ENCODE data around the gene RO60.

RO60 gene

DNA sequence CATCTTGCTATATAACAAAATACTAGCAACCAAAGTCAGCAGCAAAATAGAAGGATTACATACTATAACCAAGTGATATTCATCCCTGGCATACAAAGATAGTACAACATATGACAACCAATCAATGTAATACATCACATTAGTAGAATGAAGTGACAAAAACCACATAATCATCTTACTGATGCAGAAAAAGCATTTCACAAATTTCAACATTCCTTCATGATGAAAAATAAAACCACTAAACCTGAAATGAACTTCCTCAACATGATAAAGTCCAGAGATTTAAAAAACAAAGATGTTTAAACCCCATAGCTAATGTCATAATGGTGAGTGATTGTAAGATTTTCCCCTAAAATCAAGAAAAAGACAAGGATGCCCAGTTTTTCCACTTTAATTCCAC lies 18.6 kb downstream of the RO60 start:
- Histone ChIP-seq H3K36me3 (peaks cover 51% of the 10 kb centered on the region), H3K4me3 (ENCODE audit: low read depth in 1 of 2, low read length in 1 of 2) (no peak overlapping the region), H3K27ac (no peak overlapping the region), H3K4me1 (ENCODE audit: control insufficient read depth in 1 of 2, insufficient read depth in 1 of 2, low read depth in 1 of 2, low read length in 1 of 2) (no peaks in the 10 kb centered on the region), H3K27me3 (no peaks in the 10 kb centered on the region), H3K9me3 (peaks cover 4% of the 10 kb centered on the region)
- TF ChIP-seq, protein P1, sequence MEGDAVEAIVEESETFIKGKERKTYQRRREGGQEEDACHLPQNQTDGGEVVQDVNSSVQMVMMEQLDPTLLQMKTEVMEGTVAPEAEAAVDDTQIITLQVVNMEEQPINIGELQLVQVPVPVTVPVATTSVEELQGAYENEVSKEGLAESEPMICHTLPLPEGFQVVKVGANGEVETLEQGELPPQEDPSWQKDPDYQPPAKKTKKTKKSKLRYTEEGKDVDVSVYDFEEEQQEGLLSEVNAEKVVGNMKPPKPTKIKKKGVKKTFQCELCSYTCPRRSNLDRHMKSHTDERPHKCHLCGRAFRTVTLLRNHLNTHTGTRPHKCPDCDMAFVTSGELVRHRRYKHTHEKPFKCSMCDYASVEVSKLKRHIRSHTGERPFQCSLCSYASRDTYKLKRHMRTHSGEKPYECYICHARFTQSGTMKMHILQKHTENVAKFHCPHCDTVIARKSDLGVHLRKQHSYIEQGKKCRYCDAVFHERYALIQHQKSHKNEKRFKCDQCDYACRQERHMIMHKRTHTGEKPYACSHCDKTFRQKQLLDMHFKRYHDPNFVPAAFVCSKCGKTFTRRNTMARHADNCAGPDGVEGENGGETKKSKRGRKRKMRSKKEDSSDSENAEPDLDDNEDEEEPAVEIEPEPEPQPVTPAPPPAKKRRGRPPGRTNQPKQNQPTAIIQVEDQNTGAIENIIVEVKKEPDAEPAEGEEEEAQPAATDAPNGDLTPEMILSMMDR (IDR thresholded peaks at IDR 0.05) = no peak

DNA sequence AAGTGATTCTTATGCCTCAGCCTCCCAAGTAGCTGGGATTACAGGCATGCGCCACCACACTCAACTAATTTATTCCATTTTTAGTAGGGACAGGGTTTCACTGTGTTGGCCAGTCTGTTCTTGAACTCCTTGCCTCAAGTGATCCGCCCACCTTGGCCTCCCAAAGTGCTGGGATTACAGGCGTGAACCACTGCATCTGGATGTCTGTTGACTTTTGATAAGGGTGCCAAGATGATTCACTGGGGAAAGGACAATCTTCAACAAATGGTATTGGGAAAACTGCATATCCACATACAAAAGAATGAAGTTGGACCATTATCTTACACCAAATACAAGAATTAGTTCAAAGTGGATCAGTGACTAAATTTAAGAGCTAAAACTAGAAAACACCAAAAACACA lies 19.8 kb downstream of the RO60 start:
- Histone ChIP-seq H3K9me3 (peaks cover 4% of the 10 kb centered on the region), H3K4me3 (ENCODE audit: low read depth in 1 of 2, low read length in 1 of 2) (no peak overlapping the region), H3K27me3 (no peaks in the 10 kb centered on the region), H3K36me3 (peaks cover 57% of the 10 kb centered on the region), H3K27ac (no peak overlapping the region), H3K4me1 (ENCODE audit: control insufficient read depth in 1 of 2, insufficient read depth in 1 of 2, low read depth in 1 of 2, low read length in 1 of 2) (no peaks in the 10 kb centered on the region)
- TF ChIP-seq, protein P1 (IDR thresholded peaks at IDR 0.05) = no peak

DNA sequence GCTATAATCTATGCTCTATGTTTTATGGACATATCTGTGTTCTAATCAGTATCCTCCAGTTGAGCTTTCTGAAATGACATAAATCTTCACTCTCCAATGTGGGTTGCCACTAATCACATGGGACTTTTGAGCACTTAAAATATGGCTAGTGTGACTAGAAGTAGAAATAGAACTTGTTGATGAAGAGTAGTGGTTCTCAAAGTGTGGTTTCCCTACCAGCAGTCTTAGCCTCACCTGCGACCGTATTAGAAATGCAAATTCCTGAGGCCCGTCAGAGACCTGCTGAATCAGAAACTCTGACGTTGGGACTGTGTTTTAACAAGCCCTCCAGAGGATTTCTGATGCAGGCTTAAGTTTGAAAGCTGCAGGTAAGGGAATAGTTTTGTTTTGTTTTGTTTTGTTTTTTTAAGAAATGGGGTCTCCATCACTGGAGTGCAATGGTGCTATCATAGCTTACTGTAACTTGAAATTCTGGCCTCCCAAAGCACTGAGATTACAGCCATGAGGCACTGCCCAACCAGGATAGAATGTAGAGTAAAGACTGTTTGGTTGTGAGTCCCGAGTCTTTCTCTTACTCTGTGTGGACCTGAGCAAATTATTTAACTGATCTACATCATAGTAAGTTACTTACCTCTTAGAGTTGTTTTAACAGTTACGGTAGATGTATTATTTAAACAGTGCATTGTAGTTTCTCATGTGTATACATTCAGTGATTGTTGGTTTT lies 24.1 kb downstream of the RO60 start:
- Histone ChIP-seq H3K27ac (no peak overlapping the region), H3K27me3 (no peaks in the 10 kb centered on the region), H3K9me3 (no peaks in the 10 kb centered on the region), H3K36me3 (peaks cover 70% of the 10 kb centered on the region), H3K4me1 (ENCODE audit: control insufficient read depth in 1 of 2, insufficient read depth in 1 of 2, low read depth in 1 of 2, low read length in 1 of 2) (no peaks in the 10 kb centered on the region), H3K4me3 (ENCODE audit: low read depth in 1 of 2, low read length in 1 of 2) (no peak overlapping the region)
- TF ChIP-seq, protein P1 (IDR thresholded peaks at IDR 0.05) = no peak

DNA sequence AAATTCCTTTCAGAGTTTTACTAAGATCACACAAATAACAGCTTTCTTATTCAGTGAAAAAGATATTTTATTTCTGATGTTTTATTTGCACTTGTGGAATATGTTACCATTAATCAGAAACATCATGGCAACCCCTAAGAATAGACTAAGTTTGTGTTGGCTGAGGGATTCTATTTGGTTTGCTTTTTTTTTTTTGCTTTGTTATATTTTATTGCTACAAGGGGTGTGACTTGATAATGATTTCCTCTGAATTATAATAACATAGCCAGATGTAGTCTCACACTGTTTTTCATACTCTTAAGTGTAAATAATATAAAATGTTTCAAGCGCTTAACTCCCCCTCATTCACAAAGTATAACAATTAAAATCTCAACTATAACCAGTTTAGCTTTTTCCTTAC lies 25.9 kb downstream of the RO60 start:
- no peak overlapping the region for H3K4me3 ChIP-seq (ENCODE audit: low read depth in 1 of 2, low read length in 1 of 2)
- no peaks in the 10 kb centered on the region for H3K27me3 ChIP-seq
- H3K4me1 ChIP-seq (ENCODE audit: control insufficient read depth in 1 of 2, insufficient read depth in 1 of 2, low read depth in 1 of 2, low read length in 1 of 2) = no peaks in the 10 kb centered on the region
- TF ChIP-seq, protein P1 (IDR thresholded peaks at IDR 0.05) = no peak
- peaks cover 67% of the 10 kb centered on the region for H3K36me3 ChIP-seq
- no peak overlapping the region for H3K27ac ChIP-seq
- no peaks in the 10 kb centered on the region for H3K9me3 ChIP-seq

DNA sequence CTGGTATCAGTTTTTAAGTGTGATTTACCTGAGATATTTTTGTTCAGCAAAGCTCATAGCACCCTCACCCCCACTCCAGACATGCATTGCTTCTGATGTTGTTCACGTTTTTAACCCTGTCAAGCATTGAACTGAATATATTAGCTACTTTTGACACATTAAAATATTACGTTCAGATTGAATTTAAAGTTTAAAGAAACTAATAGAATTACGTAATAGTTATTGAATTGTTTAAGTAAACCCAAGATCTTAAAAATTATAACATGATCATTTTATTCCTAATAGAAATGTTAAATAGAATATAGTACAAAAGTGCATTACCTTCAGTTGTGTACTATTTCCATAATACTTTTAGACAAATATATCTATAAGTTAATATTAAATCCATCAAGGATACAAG lies 26.9 kb downstream of the RO60 start:
- H3K9me3 ChIP-seq = no peaks in the 10 kb centered on the region
- no peak overlapping the region for H3K4me3 ChIP-seq (ENCODE audit: low read depth in 1 of 2, low read length in 1 of 2)
- H3K27ac ChIP-seq = no peak overlapping the region
- TF ChIP-seq, protein P1 (IDR thresholded peaks at IDR 0.05) = no peak
- H3K4me1 ChIP-seq (ENCODE audit: control insufficient read depth in 1 of 2, insufficient read depth in 1 of 2, low read depth in 1 of 2, low read length in 1 of 2) = no peaks in the 10 kb centered on the region
- peaks cover 62% of the 10 kb centered on the region for H3K36me3 ChIP-seq
- no peaks in the 10 kb centered on the region for H3K27me3 ChIP-seq

Data from neutrophil (primary cell).